GM21360 (cell line): ENCODE data around the gene CBFB.
"Not testable (repeated sequence)": the region's sequence is repeated elsewhere in the genome, so short reads cannot be mapped to it uniquely, and the experiment has no call there.

Experiments
- ATAC-seq: cut with Tn5 transposase; IDR thresholded peaks from one replicate; pipeline ENCODE4 v1.9.1; 2021; ENCODE audit warnings: mild to moderate bottlenecking, moderate library complexity; ENCODE audit not compliant: unreplicated experiment

CBFB gene

GRCh38 chr16:67028696-67029253 lies at the start of gene CBFB:
TSS of gene CBFB (plus strand) at chr16:67029149. CDS start at chr16:67029408, 259 bp downstream.
- ATAC-seq = peak; percentile 69

- ATAC-seq = no peak
Observed at GRCh38 chr16:66983033-66983432, 45.9 kb upstream of the CBFB start.

- no peak for ATAC-seq
Observed at GRCh38 chr16:66984892-66985311, 44.0 kb upstream of the CBFB start.

- ATAC-seq = no peak
Observed at GRCh38 chr16:66986559-66986958, 42.4 kb upstream of the CBFB start.

- ATAC-seq = no peak
Observed at GRCh38 chr16:66988197-66988788, 40.7 kb upstream of the CBFB start, which contains the start of gene CES4A. TSS of gene CES4A (plus strand) at chr16:66988589. CDS start at chr16:66988773, 184 bp downstream.

GRCh38 chr16:66991545-66992077 lies 37.3 kb upstream of the CBFB start:
- no peak for ATAC-seq

GRCh38 chr16:66993558-66993957 lies 35.4 kb upstream of the CBFB start:
- ATAC-seq = not testable (repeated sequence)

GRCh38 chr16:66996324-66996982 lies 32.5 kb upstream of the CBFB start:
- no peak for ATAC-seq

GRCh38 chr16:66996983-66997358 lies 32.0 kb upstream of the CBFB start:
- ATAC-seq = no peak

- ATAC-seq = no peak
Observed at GRCh38 chr16:67000384-67001351, 28.3 kb upstream of the CBFB start.

GRCh38 chr16:67001726-67002125 lies 27.2 kb upstream of the CBFB start:
- ATAC-seq = no peak

GRCh38 chr16:67006930-67007658 lies 21.9 kb upstream of the CBFB start:
- no peak for ATAC-seq

- no peak for ATAC-seq
Observed at GRCh38 chr16:67009158-67009557, 19.8 kb upstream of the CBFB start.

- ATAC-seq = no peak
Observed at GRCh38 chr16:67011274-67011673, 17.7 kb upstream of the CBFB start.

GRCh38 chr16:67013233-67013822 lies 15.6 kb upstream of the CBFB start:
- no peak for ATAC-seq

- no peak for ATAC-seq
Observed at GRCh38 chr16:67013823-67014633, 14.9 kb upstream of the CBFB start.

GRCh38 chr16:67014634-67015312 lies 14.2 kb upstream of the CBFB start:
- no peak for ATAC-seq

- ATAC-seq = no peak
Observed at GRCh38 chr16:67015313-67015731, 13.6 kb upstream of the CBFB start.
